Activated CD4-positive, alpha-beta T cell treated with anti-CD3 and anti-CD28 coated beads for 36 hours (primary cell): ENCODE data around the gene ZNF398. TPM values are rescaled to one million over a fixed set of nuclear protein-coding genes. Genes with fewer than 3 reads are reported as not detected.
A peak's percentile ranks its signal among the peaks of the same experiment; 100 is the strongest.

Source experiments
- ATAC-seq: fragments of 200-7000 bp; cut with Tn5 transposase; one replicate; pipeline ENCODE4 v1.10.0; 2021; ENCODE audit warnings: mild to moderate bottlenecking, moderate library complexity
- CTCF ChIA-PET: fragments of 350-600 bp; sonication (Branson Sonifier 250); formaldehyde crosslinking; loops from one replicate; lab custom pipeline; 2021; ENCODE audit warnings: antibody characterized with exemption; lab: Charles Lee
- POLR2A ChIA-PET: fragments of 350-600 bp; sonication (Branson Sonifier 250); formaldehyde crosslinking; loops from one replicate; lab custom pipeline; 2021; ENCODE audit warnings: antibody characterized with exemption, inconsistent platforms; lab: Charles Lee
- DNase-seq: peaks from one replicate; pipeline ENCODE4 v3.0.0-alpha.2; 2020
- H3K27ac Mint-ChIP-seq: one replicate; pipeline ENCODE4 v1.8.0; 2021; ENCODE audit warnings: mixed read lengths
- H3K27me3 Mint-ChIP-seq: one replicate; pipeline ENCODE4 v1.8.0; 2021; ENCODE audit warnings: mixed read lengths
- H3K36me3 Mint-ChIP-seq: one replicate; pipeline ENCODE4 v1.8.0; 2021; ENCODE audit warnings: low read depth, mixed read lengths
- H3K4me1 Mint-ChIP-seq: one replicate; pipeline ENCODE4 v1.8.0; 2021; ENCODE audit warnings: mixed read lengths
- H3K4me3 Mint-ChIP-seq: one replicate; pipeline ENCODE4 v1.8.0; 2021; ENCODE audit warnings: mild to moderate bottlenecking, moderate library complexity, mixed read lengths
- H3K9me3 Mint-ChIP-seq: one replicate; pipeline ENCODE4 v1.8.0; 2021; ENCODE audit warnings: low read depth, mixed read lengths
- intact Hi-C, 2 experiments: fragments of 100-400 bp; cut with DNase I in 1 of 2; cut with micrococcal nuclease in 1 of 2; formaldehyde crosslinking; loops; one replicate each; pipeline versions ENCODE4 v1.14.2 to v1.15.1; 2022 to 2024; cut with DNase I, micrococcal nuclease
- total RNA-seq, 2 experiments: library from RNA; stranded (reverse); gene quantifications; one replicate each; pipeline ENCODE4 v1.2.3, GENCODE V29; 2021

Gene ZNF398
- total RNA-seq, 2 experiments from 2014 or later: 9.6 to 10.5 TPM

- POLR2A ChIA-PET: interaction anchor here (0.5 to 2.0 kb wide), 6 partner anchors 12 to 264 kb away, joined by 3 to 7 read pairs (median 5); partner anchors contain the start of gene ZNF398
- H3K9me3 Mint-ChIP-seq: no peaks in the 10 kb centered on the region
- H3K36me3 Mint-ChIP-seq: peaks cover 40% of the 10 kb centered on the region
- H3K27ac Mint-ChIP-seq: peak overlapping the region; percentile 94
- ATAC-seq (peak; percentile 13), DNase-seq (peak; percentile 35)
- peaks cover 44% of the 10 kb centered on the region for H3K4me1 Mint-ChIP-seq
- CTCF ChIA-PET: interaction anchor here (1.0 to 4.4 kb wide), 10 partner anchors 11 to 227 kb away, joined by 3 to 30 read pairs (median 6); partner anchors contain the start of gene ZNF398
- intact Hi-C loops: loop anchor here (5.0 to 10.0 kb wide), 4 partner anchors 219 to 519 kb away; partner anchors contain the start of gene ZNF746 (in 1 of the 2)
- peak overlapping the region; percentile 95 for H3K4me3 Mint-ChIP-seq
- no peaks in the 10 kb centered on the region for H3K27me3 Mint-ChIP-seq
Measured at GRCh38 chr7:149196151-149196704, 49.0 kb downstream of the ZNF398 start.

- H3K36me3 Mint-ChIP-seq: peaks cover 42% of the 10 kb centered on the region
- CTCF ChIA-PET: interaction anchor here (1.0 to 2.0 kb wide), 2 partner anchors 10 to 88 kb away, joined by 4 to 12 read pairs; no protein-coding TSS in a partner anchor
Measured at GRCh38 chr7:149196705-149197171, 49.5 kb downstream of the ZNF398 start.

GRCh38 chr7:149197675-149198074 lies 50.4 kb downstream of the ZNF398 start:
- Mint-ChIP-seq H3K27ac (peak overlapping the region; percentile 56), H3K36me3 (peaks cover 46% of the 10 kb centered on the region), H3K4me1 (peaks cover 44% of the 10 kb centered on the region), H3K9me3 (no peaks in the 10 kb centered on the region), H3K27me3 (no peaks in the 10 kb centered on the region), H3K4me3 (peak overlapping the region; percentile 95)
- intact Hi-C loops: loop anchor here (5.0 to 10.0 kb wide), 4 partner anchors 217 to 517 kb away; partner anchors contain the start of gene ZNF746 (in 1 of the 2)
- ATAC-seq (no peak), DNase-seq (no peak)
- ChIA-PET POLR2A (interaction anchor here (1.8 kb wide), 1 partner anchor 12 kb away, joined by 5 read pairs; no protein-coding TSS in a partner anchor), CTCF (interaction anchor here (0.7 kb wide), 1 partner anchor 25 kb away, joined by 3 read pairs; no protein-coding TSS in a partner anchor)

More at GRCh38 chr7:149196705-149197171, 49.5 kb downstream of the ZNF398 start:
- Mint-ChIP-seq H3K4me1 (peaks cover 43% of the 10 kb centered on the region), H3K4me3 (peak overlapping the region; percentile 95), H3K27me3 (no peaks in the 10 kb centered on the region), H3K9me3 (no peaks in the 10 kb centered on the region), H3K27ac (peak overlapping the region; percentile 94)
- ATAC-seq (peak; percentile 11), DNase-seq (peak; percentile 39)
- intact Hi-C loops: loop anchor here (5.0 to 10.0 kb wide), 4 partner anchors 218 to 518 kb away; partner anchors contain the start of gene ZNF746 (in 1 of the 2)
- POLR2A ChIA-PET: interaction anchor here (0.5 to 1.8 kb wide), 2 partner anchors 13 to 63 kb away, joined by 3 to 5 read pairs; no protein-coding TSS in a partner anchor

DNA sequence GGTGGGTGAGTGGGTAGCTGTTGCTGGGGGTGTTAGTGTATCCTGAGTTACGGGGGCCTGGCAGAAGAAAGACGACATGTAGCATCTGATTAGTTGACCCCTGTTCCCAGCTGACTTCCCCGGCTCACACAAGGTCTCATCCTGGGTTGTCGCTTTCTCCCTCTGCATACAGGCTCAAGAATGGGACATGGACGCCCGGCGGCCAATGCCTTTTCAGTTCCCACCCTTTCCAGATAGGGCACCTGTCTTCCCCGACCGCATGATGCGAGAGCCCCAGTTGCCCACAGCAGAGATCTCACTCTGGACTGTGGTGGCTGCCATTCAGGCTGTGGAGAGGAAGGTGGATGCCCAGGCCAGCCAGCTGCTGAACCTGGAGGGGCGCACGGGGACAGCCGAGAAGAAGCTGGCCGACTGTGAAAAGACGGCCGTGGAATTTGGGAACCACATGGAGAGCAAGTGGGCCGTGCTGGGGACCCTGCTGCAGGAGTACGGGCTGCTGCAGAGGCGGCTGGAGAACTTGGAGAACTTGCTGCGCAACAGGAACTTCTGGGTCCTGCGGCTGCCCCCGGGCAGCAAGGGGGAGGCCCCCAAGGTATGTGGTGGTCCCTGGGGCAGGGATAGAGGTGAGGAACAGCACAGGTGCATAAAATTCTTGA lies 51.0 kb downstream of the ZNF398 start:
- no peak overlapping the region for H3K27ac Mint-ChIP-seq
- H3K4me1 Mint-ChIP-seq: peaks cover 50% of the 10 kb centered on the region
- ChIA-PET CTCF (no interaction called here), POLR2A (interaction anchor here (1.8 kb wide), 1 partner anchor 12 kb away, joined by 5 read pairs; no protein-coding TSS in a partner anchor)
- no peak for DNase-seq
- no peaks in the 10 kb centered on the region for H3K9me3 Mint-ChIP-seq
- peaks cover 52% of the 10 kb centered on the region for H3K36me3 Mint-ChIP-seq
- no peak overlapping the region for H3K4me3 Mint-ChIP-seq
- ATAC-seq: no peak
- intact Hi-C loops: loop anchor here (5.0 to 10.0 kb wide), 4 partner anchors 217 to 517 kb away; partner anchors contain the start of gene ZNF746 (in 1 of the 2)
- H3K27me3 Mint-ChIP-seq: no peaks in the 10 kb centered on the region

DNA sequence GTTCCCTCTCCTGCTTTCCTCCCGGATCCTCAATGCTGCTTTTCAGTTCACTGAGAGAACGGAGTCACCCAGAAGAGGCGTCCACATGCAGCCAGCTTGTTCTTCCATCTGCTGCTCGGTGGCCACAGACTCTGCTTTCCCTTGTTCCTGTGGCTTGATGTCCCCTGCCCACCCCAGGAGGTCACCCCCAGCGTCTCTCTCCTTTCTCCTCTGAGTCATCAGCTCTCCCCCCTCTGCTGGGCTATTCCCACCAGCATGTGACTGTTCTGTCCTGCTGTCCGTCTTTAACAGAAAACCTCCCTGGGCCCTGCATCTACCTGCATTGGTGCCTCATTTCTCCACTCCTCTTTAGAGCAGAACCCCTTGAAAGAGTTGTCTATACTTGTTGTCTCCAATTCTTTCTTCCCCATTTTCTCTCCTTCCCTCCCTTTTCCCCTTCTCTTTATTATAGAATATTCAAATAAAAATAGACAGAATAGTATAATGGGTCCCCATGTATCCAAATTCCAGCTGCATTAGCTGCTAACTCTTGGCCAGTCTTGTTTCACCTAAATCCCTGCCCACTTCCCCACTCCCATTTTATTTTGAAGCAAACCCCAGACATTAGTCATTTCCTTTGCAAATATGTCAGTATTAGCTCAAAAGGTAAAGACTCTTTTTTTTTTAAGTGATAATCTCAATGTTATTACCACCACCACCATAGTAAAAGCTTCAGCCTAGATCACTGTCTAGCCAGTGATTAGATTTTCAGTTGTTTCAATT lies 52.2 kb downstream of the ZNF398 start:
- peaks cover 56% of the 10 kb centered on the region for H3K4me1 Mint-ChIP-seq
- DNase-seq: no peak
- H3K4me3 Mint-ChIP-seq: no peak overlapping the region
- no peaks in the 10 kb centered on the region for H3K27me3 Mint-ChIP-seq
- CTCF ChIA-PET: interaction anchor here (0.8 to 1.0 kb wide), 2 partner anchors 9 to 47 kb away, joined by 3 to 4 read pairs; no protein-coding TSS in a partner anchor
- POLR2A ChIA-PET: interaction anchor here (0.7 kb wide), 1 partner anchor 401 kb away, joined by 16 read pairs; no protein-coding TSS in a partner anchor
- H3K27ac Mint-ChIP-seq: peak overlapping the region; percentile 35
- peaks cover 63% of the 10 kb centered on the region for H3K36me3 Mint-ChIP-seq
- no peaks in the 10 kb centered on the region for H3K9me3 Mint-ChIP-seq
- no peak for ATAC-seq
- intact Hi-C loops: loop anchor here (5.0 to 10.0 kb wide), 4 partner anchors 215 to 515 kb away; partner anchors contain the start of gene ZNF746 (in 1 of the 2)

- Mint-ChIP-seq H3K27ac (peak overlapping the region; percentile 92), H3K4me3 (no peak overlapping the region), H3K27me3 (no peaks in the 10 kb centered on the region), H3K4me1 (peaks cover 46% of the 10 kb centered on the region), H3K9me3 (no peaks in the 10 kb centered on the region), H3K36me3 (peaks cover 71% of the 10 kb centered on the region)
- ChIA-PET POLR2A (interaction anchor here (0.6 to 1.2 kb wide), 2 partner anchors 9 to 58 kb away, joined by 3 read pairs; no protein-coding TSS in a partner anchor), CTCF (interaction anchor here (1.6 kb wide), 1 partner anchor 8 kb away, joined by 4 read pairs; the partner anchor contains the start of gene ZNF282)
- ATAC-seq (peak; percentile 91), DNase-seq (peak; percentile 68)
- intact Hi-C loops: no loop called here
Measured at GRCh38 chr7:149202831-149203231, 55.6 kb downstream of the ZNF398 start.

DNA sequence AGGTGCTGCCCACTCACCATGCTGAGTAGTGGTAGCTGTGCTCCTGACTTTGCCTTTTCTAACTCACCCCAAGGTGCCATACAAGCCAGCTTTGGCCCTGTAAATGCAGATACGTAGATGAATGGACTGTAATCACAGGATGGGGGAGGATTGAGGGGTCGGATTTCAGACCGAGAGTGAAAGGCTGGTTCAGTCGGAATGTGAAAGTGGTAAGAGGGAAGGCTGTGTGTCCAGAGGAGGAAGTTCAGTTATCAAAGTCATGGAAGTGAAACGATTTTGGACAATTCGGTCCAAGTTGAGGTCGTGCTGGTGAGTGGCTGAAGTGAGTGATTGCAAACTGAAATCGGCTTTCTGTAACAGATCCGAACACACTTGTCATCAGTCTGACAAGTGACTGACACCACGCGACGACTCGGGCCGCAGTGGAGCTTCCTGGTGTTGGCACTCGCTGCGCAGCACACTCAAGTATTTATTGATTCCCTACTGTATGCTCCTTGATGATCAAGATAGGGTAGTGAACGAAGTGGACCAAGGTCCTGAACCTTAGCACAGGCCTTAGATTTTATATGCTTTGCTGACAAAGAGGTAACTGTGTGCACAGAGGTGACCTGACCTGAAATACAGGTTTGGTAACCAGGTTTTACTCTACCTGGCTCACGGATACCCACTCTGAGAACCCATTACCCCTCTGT lies 58.6 kb downstream of the ZNF398 start:
- Mint-ChIP-seq H3K4me1 (peaks cover 49% of the 10 kb centered on the region), H3K36me3 (peaks cover 76% of the 10 kb centered on the region), H3K27ac (peak overlapping the region; percentile 5), H3K4me3 (no peak overlapping the region), H3K27me3 (no peaks in the 10 kb centered on the region), H3K9me3 (no peaks in the 10 kb centered on the region)
- ChIA-PET CTCF (interaction anchor here (0.5 to 1.2 kb wide), 2 partner anchors 79 to 535 kb away, joined by 3 read pairs; no protein-coding TSS in a partner anchor), POLR2A (no interaction called here)
- no peak for DNase-seq
- ATAC-seq: no peak
- intact Hi-C loops: no loop called here

- peak overlapping the region; percentile 59 for H3K27ac Mint-ChIP-seq
- intact Hi-C loops: loop anchor here (2.0 kb wide), 1 partner anchor 31 kb away; the partner anchor contains the start of gene ZNF212 (in 2 of the 2)
Measured at GRCh38 chr7:149207324-149208035, 60.2 kb downstream of the ZNF398 start.

More at GRCh38 chr7:149207324-149208035, 60.2 kb downstream of the ZNF398 start:
- CTCF ChIA-PET: interaction anchor here (0.6 to 1.5 kb wide), 4 partner anchors 11 to 153 kb away, joined by 3 to 4 read pairs (median 3); no protein-coding TSS in a partner anchor
- Mint-ChIP-seq H3K4me3 (no peak overlapping the region), H3K36me3 (peaks cover 80% of the 10 kb centered on the region), H3K4me1 (peaks cover 46% of the 10 kb centered on the region), H3K27me3 (no peaks in the 10 kb centered on the region), H3K9me3 (no peaks in the 10 kb centered on the region)
- DNase-seq (no peak), ATAC-seq (no peak)
- POLR2A ChIA-PET: interaction anchor here (1.2 to 2.0 kb wide), 2 partner anchors 12 to 42 kb away, joined by 3 to 5 read pairs; partner anchors contain the start of gene ZNF282
